K562 (cell line): ENCODE data around the gene WWTR1. TPM values are rescaled to one million over a fixed set of nuclear protein-coding genes. Genes with fewer than 3 reads are reported as not detected.

Experiments
- ATAC-seq: fragments of 200-7000 bp; cut with Tn5 transposase; 3 replicates; pipeline ENCODE4 v1.9.1; 2020; ENCODE audit warnings: moderate library complexity
- BruUV-seq: library from RNA; stranded (reverse); fragments of 400-500 nt; replicated peaks from 2 replicates; lab custom pipeline; 2021; lab: Mats Ljungman, UMichigan
- CTCF ChIA-PET: fragments of 300-600 bp; formaldehyde crosslinking; extraction: SDS; loops from one replicate; lab custom pipeline; 2021; ENCODE audit warnings: low intra/inter-chr PET ratio; lab: Yijun Ruan, JAX
- POLR2A ChIA-PET: fragments of 300-600, 350-650 bp; sonication (Branson Sonifier 250); formaldehyde crosslinking; extraction: SDS; loops from one replicate; lab custom pipeline; 2021; ENCODE audit warnings: antibody characterized with exemption, inconsistent platforms; lab: Yijun Ruan, JAX
- DNase-seq, 4 experiments: peaks; one replicate each; pipeline versions ENCODE4 v3.0.0 to v3.0.0-alpha.2; 2011 to 2018; ENCODE audit warnings: low spot score in 3 of 4, mixed read lengths in 3 of 4; ENCODE audit errors: extremely low read depth in 1 of 4
- FAIRE-seq: peaks from 2 replicates; lab custom pipeline; 2011; peaks lifted over from hg19 to GRCh38; lab: Jason Lieb, UNC
- H2AFZ ChIP-seq: 2 replicates; pipeline ENCODE4 v1.6.0; 2011; ENCODE audit warnings: low read depth, low read length, control low read depth, inconsistent platforms
- H3K27ac ChIP-seq: fragments of 200-600 bp; 3 replicates; pipeline ENCODE4 v1.8.0; 2011; ENCODE audit warnings: low read depth, mild to moderate bottlenecking, control low read depth, inconsistent platforms, low read length, moderate library complexity, mixed read lengths; ENCODE audit errors: extremely low read depth
- H3K27me3 ChIP-seq, 2 experiments: fragments of 300-600 bp in 1 of 2; 2 replicates in 1 of 2; 3 replicates in 1 of 2; pipeline versions ENCODE4 v1.6.0 to v1.8.0; 2011; ENCODE audit warnings: inconsistent platforms in 2 of 2, low read length in 2 of 2, mild to moderate bottlenecking in 1 of 2, mixed read lengths in 1 of 2, moderate library complexity in 1 of 2; ENCODE audit not compliant: control insufficient read depth in 2 of 2, insufficient read depth in 2 of 2
- H3K36me3 ChIP-seq: fragments of 300-600 bp; 3 replicates; pipeline ENCODE4 v1.8.0; 2011; ENCODE audit warnings: mild to moderate bottlenecking, low read length, inconsistent platforms; ENCODE audit not compliant: control insufficient read depth, insufficient read depth
- H3K4me1 ChIP-seq, 2 experiments: fragments of 200-600 bp in 1 of 2; replicated peaks in 1 of 2; 2 replicates in 1 of 2; 3 replicates in 1 of 2; pipeline versions ENCODE4 v1.5.1 to v1.8.0; 2011; ENCODE audit warnings: inconsistent platforms in 2 of 2, low read length in 2 of 2, mild to moderate bottlenecking in 1 of 2, mixed read lengths in 1 of 2, moderate library complexity in 1 of 2; ENCODE audit not compliant: control insufficient read depth in 2 of 2, insufficient read depth in 2 of 2
- H3K4me2 ChIP-seq: 2 replicates; pipeline ENCODE4 v1.6.1; 2011; ENCODE audit warnings: low read length, control low read depth, inconsistent platforms, mixed read lengths; ENCODE audit not compliant: insufficient read depth
- H3K4me3 ChIP-seq: fragments of 200-600 bp; sonication (generic), shearing (Covaris generic); 2 replicates; pipeline ENCODE4 v1.5.1; 2016; ENCODE audit warnings: control low read depth, inconsistent platforms
- H3K79me2 ChIP-seq: fragments of 200-600 bp; 3 replicates; pipeline ENCODE4 v1.8.0; 2011; ENCODE audit warnings: low read length, inconsistent platforms; ENCODE audit not compliant: control insufficient read depth, insufficient read depth
- H3K9ac ChIP-seq, 2 experiments: 2 replicates each; pipeline versions ENCODE4 v1.6.0 to v1.6.1; 2011; ENCODE audit warnings: low read depth in 2 of 2, low read length in 2 of 2, control low read depth in 1 of 2, inconsistent platforms in 1 of 2, mild to moderate bottlenecking in 1 of 2, mixed read lengths in 1 of 2; ENCODE audit not compliant: insufficient read depth in 1 of 2
- H3K9me1 ChIP-seq: one replicate; pipeline ENCODE4 v1.6.0; 2011; ENCODE audit warnings: inconsistent platforms, mild to moderate bottlenecking, low read length, moderate library complexity; ENCODE audit not compliant: control insufficient read depth, insufficient read depth
- H3K9me3 ChIP-seq: replicated peaks from 2 replicates; pipeline ENCODE4 v1.5.1; 2011; ENCODE audit warnings: low read depth, low read length, inconsistent platforms; ENCODE audit not compliant: control insufficient read depth, insufficient read depth
- H4K20me1 ChIP-seq: replicated peaks from 2 replicates; pipeline ENCODE4 v1.6.1; 2011; ENCODE audit warnings: low read length, inconsistent platforms, mixed read lengths; ENCODE audit not compliant: control insufficient read depth, insufficient read depth
- BCOR ChIP-seq: fragments of 450-650 bp; IDR thresholded peaks from 2 replicates; pipeline ENCODE4 v1.6.1; 2016
- DDX20 ChIP-seq: fragments of 450-650 bp; IDR thresholded peaks from 2 replicates; pipeline ENCODE4 v1.6.1; 2016; ENCODE audit warnings: missing genetic modification characterization, low read depth, mild to moderate bottlenecking, missing compliant biosample characterization, moderate library complexity
- ELF4 ChIP-seq: fragments of 450-650 bp; formaldehyde crosslinking; IDR thresholded peaks from 2 replicates; pipeline ENCODE4 v1.4.0; 2022; ENCODE audit warnings: missing genetic modification characterization
- ETV5 ChIP-seq: sonication (generic); formaldehyde crosslinking; IDR thresholded peaks from 2 replicates; pipeline ENCODE4 v1.4.0; 2020; ENCODE audit warnings: low read depth, mild to moderate bottlenecking, missing genetic modification reagents
- HNRNPL ChIP-seq: fragments of 200-400 bp; formaldehyde crosslinking; IDR thresholded peaks from 2 replicates; pipeline ENCODE4 v1.6.1; 2017; ENCODE audit warnings: low read depth, mild to moderate bottlenecking, low read length
- KDM4B ChIP-seq, 2 experiments: fragments of 450-650 bp in 1 of 2; sonication (generic) in 1 of 2; IDR thresholded peaks; 2 replicates each; pipeline ENCODE4 v1.6.1; 2016 to 2017; ENCODE audit warnings: borderline replicate concordance in 2 of 2, antibody characterized with exemption in 1 of 2, low read depth in 1 of 2, mild to moderate bottlenecking in 1 of 2
- SLC30A9 ChIP-seq: fragments of 250-450 bp; sonication (Bioruptor Pico); IDR thresholded peaks from 2 replicates; pipeline ENCODE4 v1.8.0; 2022; ENCODE audit warnings: mild to moderate bottlenecking, moderate library complexity
- TARDBP ChIP-seq: fragments of 450-650 bp; IDR thresholded peaks from 2 replicates; pipeline ENCODE4 v1.6.1; 2016
- TSC22D4 ChIP-seq: fragments of 450-650 bp; IDR thresholded peaks from 2 replicates; pipeline ENCODE4 v1.6.1; 2016; ENCODE audit warnings: missing genetic modification characterization, missing biosample characterization, control low read depth
- ZKSCAN3 ChIP-seq: fragments of 250-450 bp; sonication (Bioruptor Pico); IDR thresholded peaks from 2 replicates; pipeline ENCODE4 v1.4.0; 2020
- ZSCAN29 ChIP-seq: fragments of 450-650 bp; IDR thresholded peaks from 2 replicates; pipeline ENCODE4 v1.6.1; 2017
- WGBS: fragments of 100-300 bp; shearing (Covaris generic); methylation state at CpG from one replicate; pipeline ENCODE4 v1.1.6; 2016; ENCODE audit warnings: low coverage, mixed read lengths; ENCODE audit not compliant: insufficient coverage; ENCODE audit errors: missing lambda C conversion rate; 5-methylcytosine and 5-hydroxymethylcytosine counted together
- in situ Hi-C: fragments of 300-500 bp; cut with MboI; formaldehyde crosslinking; loops from 4 replicates; pipeline ENCODE4 v1.15.0; 2018; ENCODE audit warnings: inconsistent platforms, mixed read lengths
- intact Hi-C: fragments of 100-400 bp; cut with micrococcal nuclease; formaldehyde crosslinking; loops from 2 replicates; pipeline ENCODE4 v1.14.2; 2022
- polyA plus RNA-seq, 8 experiments: library from polyadenylated mRNA; depleted of rRNA in 4 of 8; stranded (reverse) in 5 of 8; unstranded in 3 of 8; fragments of >200 nt; fragmentation: Nextera tagmentation in 2 of 8; fragmentation: Illumina TruSeq in 1 of 8; extraction: Ambion mirVana in 2 of 8; extraction: Trizol in 1 of 8; gene quantifications; 2 replicates each; pipeline versions ENCODE4 v1.2.1 to v1.2.3, GENCODE V29; 2011 to 2014; ENCODE audit warnings: inconsistent platforms in 1 of 8, missing spikeins in 1 of 8
- total RNA-seq, 7 experiments: library from RNA; depleted of rRNA in 6 of 7; stranded (reverse); fragments of >200 nt in 6 of 7; fragmentation: Illumina TruSeq in 2 of 7; extraction: Trizol in 2 of 7; gene quantifications; 2 replicates each; pipeline versions ENCODE4 v1.2.1 to v1.2.3, GENCODE V29; 2011 to 2021; ENCODE audit warnings: low replicate concordance in 1 of 7
- TF ChIP-seq, protein P1 (sequence below): fragments of 250-450 bp; sonication (Bioruptor Pico); IDR thresholded peaks from 2 replicates; pipeline ENCODE4 v1.8.0; 2022; ENCODE audit warnings: moderate library complexity, mild to moderate bottlenecking, inconsistent platforms
- TF ChIP-seq, protein P2 (sequence below): IDR thresholded peaks from 2 replicates; pipeline ENCODE4 v1.6.1; 2011; ENCODE audit not compliant: insufficient read length; ENCODE audit errors: extremely low read depth
- TF ChIP-seq, protein P3 (sequence below): fragments of 450-650 bp; formaldehyde crosslinking; IDR thresholded peaks from 2 replicates; pipeline ENCODE4 v1.4.0; 2022; ENCODE audit warnings: missing genetic modification characterization

Gene WWTR1
- total and polyA plus RNA-seq, 9 of the 15 experiments (the other 6 are each of a cell fraction or from before 2014, with no cell fraction given), result 0.04 to 1.5 (median 0.60) TPM

DNA sequence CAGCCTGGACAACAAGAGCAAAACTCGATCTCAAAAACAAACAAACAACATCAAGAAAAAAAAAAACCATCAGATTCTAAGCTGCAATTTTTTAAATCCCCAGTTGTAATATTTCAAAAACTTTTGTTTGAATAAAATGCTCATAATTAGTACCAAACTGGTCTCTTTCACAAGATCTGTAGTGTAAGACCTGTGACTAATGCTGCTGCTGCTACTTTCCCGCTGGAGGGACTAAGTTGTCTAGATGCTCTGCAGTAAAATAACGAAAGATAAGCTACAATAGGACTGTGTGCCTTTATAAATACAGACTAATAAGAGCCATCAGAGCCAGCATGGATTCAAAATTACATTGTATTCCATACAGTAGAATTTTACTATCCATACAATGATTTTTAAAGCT, 137.9 kb downstream of the WWTR1 start:
- Histone ChIP-seq H3K4me3 (no peak overlapping the region), H3K27me3 (peaks cover 5 to 6% of the 10 kb centered on the region in 2 experiments; a peak in 2 of 5 replicates), H3K4me1 (no peaks in the 10 kb centered on the region), H4K20me1 (no peaks in the 10 kb centered on the region), H3K27ac (no peak overlapping the region), H3K36me3 (no peaks in the 10 kb centered on the region), H3K9me1 (no peaks in the 10 kb centered on the region), H3K9me3 (no peaks in the 10 kb centered on the region), H3K4me2 (no peak overlapping the region), H3K79me2 (no peaks in the 10 kb centered on the region), H2AFZ (no peak overlapping the region), H3K9ac (no peak overlapping the region)
- TF ChIP-seq HNRNPL (no peak), ELF4 (no peak), ETV5 (CRISPR knock-in tag) (no peak), BCOR (no peak), TARDBP (no peak), ZSCAN29 (no peak), DDX20 (tag) (no peak), SLC30A9 (CRISPR knock-in tag) (no peak), TSC22D4 (no peak), ZKSCAN3 (CRISPR knock-in tag) (no peak), KDM4B (IDR thresholded peaks at IDR 0.05; ENCODE audit: borderline replicate concordance in 2 of 2, low read depth in 1 of 2) (no peak)
- TF ChIP-seq, protein P1, sequence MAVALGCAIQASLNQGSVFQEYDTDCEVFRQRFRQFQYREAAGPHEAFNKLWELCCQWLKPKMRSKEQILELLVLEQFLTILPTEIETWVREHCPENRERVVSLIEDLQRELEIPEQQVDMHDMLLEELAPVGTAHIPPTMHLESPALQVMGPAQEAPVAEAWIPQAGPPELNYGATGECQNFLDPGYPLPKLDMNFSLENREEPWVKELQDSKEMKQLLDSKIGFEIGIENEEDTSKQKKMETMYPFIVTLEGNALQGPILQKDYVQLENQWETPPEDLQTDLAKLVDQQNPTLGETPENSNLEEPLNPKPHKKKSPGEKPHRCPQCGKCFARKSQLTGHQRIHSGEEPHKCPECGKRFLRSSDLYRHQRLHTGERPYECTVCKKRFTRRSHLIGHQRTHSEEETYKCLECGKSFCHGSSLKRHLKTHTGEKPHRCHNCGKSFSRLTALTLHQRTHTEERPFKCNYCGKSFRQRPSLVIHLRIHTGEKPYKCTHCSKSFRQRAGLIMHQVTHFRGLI (CRISPR knock-in tag), result no peak
- TF ChIP-seq, protein P2, sequence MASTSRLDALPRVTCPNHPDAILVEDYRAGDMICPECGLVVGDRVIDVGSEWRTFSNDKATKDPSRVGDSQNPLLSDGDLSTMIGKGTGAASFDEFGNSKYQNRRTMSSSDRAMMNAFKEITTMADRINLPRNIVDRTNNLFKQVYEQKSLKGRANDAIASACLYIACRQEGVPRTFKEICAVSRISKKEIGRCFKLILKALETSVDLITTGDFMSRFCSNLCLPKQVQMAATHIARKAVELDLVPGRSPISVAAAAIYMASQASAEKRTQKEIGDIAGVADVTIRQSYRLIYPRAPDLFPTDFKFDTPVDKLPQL, result no peak
- TF ChIP-seq, protein P3, sequence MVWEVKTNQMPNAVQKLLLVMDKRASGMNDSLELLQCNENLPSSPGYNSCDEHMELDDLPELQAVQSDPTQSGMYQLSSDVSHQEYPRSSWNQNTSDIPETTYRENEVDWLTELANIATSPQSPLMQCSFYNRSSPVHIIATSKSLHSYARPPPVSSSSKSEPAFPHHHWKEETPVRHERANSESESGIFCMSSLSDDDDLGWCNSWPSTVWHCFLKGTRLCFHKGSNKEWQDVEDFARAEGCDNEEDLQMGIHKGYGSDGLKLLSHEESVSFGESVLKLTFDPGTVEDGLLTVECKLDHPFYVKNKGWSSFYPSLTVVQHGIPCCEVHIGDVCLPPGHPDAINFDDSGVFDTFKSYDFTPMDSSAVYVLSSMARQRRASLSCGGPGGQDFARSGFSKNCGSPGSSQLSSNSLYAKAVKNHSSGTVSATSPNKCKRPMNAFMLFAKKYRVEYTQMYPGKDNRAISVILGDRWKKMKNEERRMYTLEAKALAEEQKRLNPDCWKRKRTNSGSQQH (CRISPR knock-in tag), result no peak
- POLR2A ChIA-PET, result no interaction called here
- intact Hi-C loops, result no loop called here
- no TSS peak for BruUV-seq
- ATAC-seq, result no peak
- 0% methylated on average over 3 of the region's 3 CpGs for WGBS
- no peak for FAIRE-seq
- in situ Hi-C loops, result loop anchor here (5.0 kb wide), 1 partner anchor 197 kb away; no protein-coding TSS in a partner anchor
- DNase-seq, result no peak
- CTCF ChIA-PET, result no interaction called here
